Upper lobe of left lung (tissue), 6 donors: Measurements from ENCODE around the gene MELK. TPM values are rescaled to one million over a fixed set of nuclear protein-coding genes. Genes with fewer than 3 reads are reported as not detected.

ENCODE experiments used
- ATAC-seq, 2 donors: fragments of 200-7000 bp; cut with Tn5 transposase; one replicate each; pipeline ENCODE4 v1.9.1; 2022; ENCODE audit warnings: mild to moderate bottlenecking in 2 of 2, moderate library complexity in 2 of 2; ENCODE audit not compliant: low FRiP score in 2 of 2
- DNase-seq, 2 donors: peaks; one replicate each; pipeline ENCODE4 v3.0.0-alpha.2; 2019 to 2020
- H3K27ac ChIP-seq, 4 donors: fragments of 200-600 bp; sonication (generic); one replicate each; pipeline ENCODE4 v1.5.1; 2016 to 2019
- H3K27me3 ChIP-seq, 4 donors: fragments of 200-600 bp; sonication (generic); one replicate each; pipeline ENCODE4 v1.5.1; 2017 to 2019
- H3K36me3 ChIP-seq, 4 donors: fragments of 200-600 bp; sonication (generic); one replicate each; pipeline ENCODE4 v1.5.1; 2016 to 2019
- H3K4me1 ChIP-seq, 4 donors: fragments of 200-600 bp; sonication (generic); one replicate each; pipeline ENCODE4 v1.5.1; 2018 to 2019
- H3K4me3 ChIP-seq, 4 donors: fragments of 200-600 bp; sonication (generic); one replicate each; pipeline ENCODE4 v1.5.1; 2017 to 2019; ENCODE audit warnings: mild to moderate bottlenecking in 2 of 4, moderate library complexity in 1 of 4
- H3K9me3 ChIP-seq, 4 donors: fragments of 200-600 bp; sonication (generic); one replicate each; pipeline ENCODE4 v1.5.1; 2018 to 2019
- CTCF ChIP-seq, 6 experiments: fragments of 450-650 bp in 4 of 6; fragments of 200-600 bp in 2 of 6; sonication (generic) in 2 of 6; IDR thresholded peaks; one replicate each; pipeline ENCODE4 v1.5.1; 2016 to 2019; ENCODE audit warnings: antibody characterized with exemption in 6 of 6
- EP300 ChIP-seq, 4 donors: sonication (generic); formaldehyde crosslinking; IDR thresholded peaks; one replicate each; pipeline ENCODE4 v1.5.1; 2017; ENCODE audit warnings: antibody characterized with exemption in 4 of 4, control low read depth in 2 of 4
- POLR2A ChIP-seq, 4 donors: fragments of 450-650 bp; IDR thresholded peaks; one replicate each; pipeline ENCODE4 v1.5.1; 2016 to 2017; ENCODE audit warnings: antibody characterized with exemption in 4 of 4, mild to moderate bottlenecking in 2 of 4
- POLR2AphosphoS5 ChIP-seq, 2 donors: sonication (generic); formaldehyde crosslinking; IDR thresholded peaks; one replicate each; pipeline ENCODE4 v1.5.1; 2017; ENCODE audit warnings: antibody characterized with exemption in 2 of 2
- WGBS, 2 donors: methylation state at CpG; one replicate each; pipeline ENCODE4 v1.1.5; 2017 to 2018; 5-methylcytosine and 5-hydroxymethylcytosine counted together
- total RNA-seq, 6 donors: library from RNA; depleted of rRNA in 4 of 6; stranded (reverse); fragments of >200 nt in 4 of 6; gene quantifications; one replicate each; pipeline versions ENCODE4 v1.1.0 to v1.2.1, GENCODE V29; 2016 to 2021
- donor health status: DM: no; HTN: no; CAD: no; lungs with moderate emphysema.
- donor health status: DM: no; HTN: yes; CAD: no; lungs with severe emphysema.

The MELK gene
- total RNA-seq, 6 donors from 2014 or later = 0.55 to 4.0 (median 2.0) TPM; not detected in 1

DNA sequence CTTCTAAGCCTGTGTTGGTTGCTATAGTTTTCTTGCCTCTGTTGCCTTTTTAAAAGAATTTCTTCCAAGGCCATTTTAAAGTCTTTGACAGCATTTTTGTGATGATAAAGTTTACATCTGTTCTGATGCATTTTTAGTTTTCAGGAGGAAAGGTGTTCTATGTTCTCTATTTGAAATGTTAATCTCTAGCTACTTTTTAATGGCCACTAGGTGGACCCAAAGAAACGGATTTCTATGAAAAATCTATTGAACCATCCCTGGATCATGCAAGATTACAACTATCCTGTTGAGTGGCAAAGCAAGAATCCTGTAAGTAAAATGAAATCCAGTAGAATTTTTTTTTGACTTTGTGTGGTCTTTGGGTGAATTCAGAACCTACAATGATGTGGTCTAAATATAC lies 60.2 kb downstream of the MELK start:
- Histone ChIP-seq H3K4me3 (no peak overlapping the region), H3K9me3 (no peaks in the 10 kb centered on the region), H3K27me3 (no peaks in the 10 kb centered on the region), H3K36me3 (no peaks in the 10 kb centered on the region), H3K27ac (no peak overlapping the region), H3K4me1 (no peaks in the 10 kb centered on the region)
- TF ChIP-seq POLR2AphosphoS5 (IDR thresholded peaks at IDR 0.05) = no peak
- TF ChIP-seq CTCF (IDR thresholded peaks at IDR 0.05) = peak in 4 of 6 experiments; percentile 21 to 39 (median 36)
- DNase-seq = no peak
- ATAC-seq = no peak
- 4 to 11% methylated on average over 1 of the region's 1 CpG for WGBS, 2 donors

- no peak for DNase-seq
- TF ChIP-seq EP300 (IDR thresholded peaks at IDR 0.05) (no peak), CTCF (IDR thresholded peaks at IDR 0.05) (no peak), POLR2AphosphoS5 (IDR thresholded peaks at IDR 0.05) (no peak), POLR2A (IDR thresholded peaks at IDR 0.05) (no peak)
- Histone ChIP-seq H3K27ac (no peak overlapping the region), H3K4me1 (no peaks in the 10 kb centered on the region), H3K9me3 (no peaks in the 10 kb centered on the region), H3K36me3 (no peaks in the 10 kb centered on the region), H3K27me3 (no peaks in the 10 kb centered on the region), H3K4me3 (no peak overlapping the region)
- ATAC-seq = no peak
- WGBS, 2 donors = 77 to 79% methylated on average over 2 of the region's 2 CpGs
These were observed 65.0 kb downstream of the MELK start for GRCh38 chr9:36637491-36638270.

DNA sequence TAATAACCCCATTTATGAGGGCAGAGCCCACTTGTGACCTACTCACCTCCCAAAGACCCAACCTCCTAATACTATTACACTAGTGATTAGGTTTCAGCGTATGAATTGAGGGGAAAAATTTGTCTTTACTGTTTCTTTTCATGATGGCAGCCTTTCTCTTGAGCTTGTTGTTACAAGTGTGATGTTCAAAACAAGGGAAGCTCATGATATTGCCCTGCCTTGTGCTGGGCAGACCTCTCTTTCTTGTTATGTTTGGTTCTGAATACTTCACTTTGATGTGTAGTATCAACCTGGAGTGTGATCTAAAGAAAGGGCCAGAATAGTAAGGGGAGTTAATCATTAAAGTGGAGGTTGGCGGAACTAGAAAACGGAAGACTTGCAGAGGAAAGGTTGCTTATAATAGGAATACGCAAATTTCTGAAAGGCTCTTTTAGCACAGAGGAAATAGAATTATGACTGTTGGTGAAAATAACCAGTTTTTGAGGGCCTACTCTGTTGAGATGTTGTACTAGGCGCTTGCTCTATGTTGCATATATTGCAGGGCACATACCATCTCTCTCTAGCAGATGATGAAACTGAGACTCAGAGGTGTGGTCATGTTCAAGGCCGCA lies 68.2 kb downstream of the MELK start:
- ATAC-seq (no peak), DNase-seq (no peak)
- Histone ChIP-seq H3K27ac (no peak overlapping the region), H3K4me3 (no peak overlapping the region), H3K4me1 (no peaks in the 10 kb centered on the region), H3K9me3 (no peaks in the 10 kb centered on the region), H3K36me3 (no peaks in the 10 kb centered on the region), H3K27me3 (no peaks in the 10 kb centered on the region)
- TF ChIP-seq EP300 (IDR thresholded peaks at IDR 0.05) (no peak), POLR2A (IDR thresholded peaks at IDR 0.05) (no peak), CTCF (IDR thresholded peaks at IDR 0.05) (no peak), POLR2AphosphoS5 (IDR thresholded peaks at IDR 0.05) (no peak)
- WGBS, 2 donors = 94 to 98% methylated on average over 6 of the region's 6 CpGs

DNA sequence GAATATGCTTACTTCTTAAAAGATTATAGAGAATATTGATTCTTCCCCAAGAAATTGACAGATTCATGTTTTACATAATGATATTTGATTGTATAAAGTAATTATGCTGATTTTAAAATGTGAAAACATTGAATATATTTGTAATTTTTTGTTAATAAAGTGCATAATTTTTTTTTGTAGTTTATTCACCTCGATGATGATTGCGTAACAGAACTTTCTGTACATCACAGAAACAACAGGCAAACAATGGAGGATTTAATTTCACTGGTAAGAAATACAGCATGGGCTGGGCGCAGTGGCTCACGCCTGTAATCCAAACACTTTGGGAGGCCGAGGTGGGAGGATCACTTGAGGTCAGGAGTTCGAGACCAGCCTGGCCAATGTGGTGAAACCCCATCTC lies 70.1 kb downstream of the MELK start:
- TF ChIP-seq POLR2A (IDR thresholded peaks at IDR 0.05) (no peak), EP300 (IDR thresholded peaks at IDR 0.05) (no peak), CTCF (IDR thresholded peaks at IDR 0.05) (no peak), POLR2AphosphoS5 (IDR thresholded peaks at IDR 0.05) (no peak)
- no peaks in the 10 kb centered on the region for H3K4me1 ChIP-seq
- 95 to 97% methylated on average over 6 of the region's 6 CpGs for WGBS, 2 donors
- no peaks in the 10 kb centered on the region for H3K27me3 ChIP-seq
- no peaks in the 10 kb centered on the region for H3K9me3 ChIP-seq
- H3K27ac ChIP-seq = no peak overlapping the region
- no peaks in the 10 kb centered on the region for H3K36me3 ChIP-seq
- DNase-seq (no peak), ATAC-seq (no peak)
- H3K4me3 ChIP-seq = no peak overlapping the region

DNA sequence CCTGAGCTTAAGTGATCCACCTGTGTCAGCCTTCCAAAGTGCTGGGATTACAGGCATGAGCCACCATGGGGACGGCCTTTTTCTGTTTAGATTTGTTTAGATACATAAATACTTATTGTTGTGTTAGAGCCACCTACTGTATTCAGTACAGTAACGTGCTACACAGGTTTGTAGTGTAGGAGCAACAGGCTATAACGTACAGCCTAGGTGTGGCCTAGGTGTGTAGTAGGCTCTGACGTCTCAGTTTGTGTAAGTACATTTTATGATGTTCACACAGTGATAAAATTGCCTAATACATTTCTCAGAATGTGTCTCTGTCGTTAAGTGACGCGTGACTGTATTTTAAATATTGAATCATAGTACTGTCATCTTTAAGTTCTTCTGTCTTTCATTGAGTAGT lies 84.1 kb downstream of the MELK start:
- Histone ChIP-seq H3K27ac (no peak overlapping the region), H3K9me3 (no peaks in the 10 kb centered on the region), H3K27me3 (no peaks in the 10 kb centered on the region), H3K36me3 (no peaks in the 10 kb centered on the region), H3K4me1 (no peaks in the 10 kb centered on the region), H3K4me3 (no peak overlapping the region)
- 97% methylated on average over 7 of the region's 7 CpGs for WGBS, 2 donors
- no peak for DNase-seq
- TF ChIP-seq EP300 (IDR thresholded peaks at IDR 0.05) (no peak), CTCF (IDR thresholded peaks at IDR 0.05) (no peak), POLR2A (IDR thresholded peaks at IDR 0.05) (no peak), POLR2AphosphoS5 (IDR thresholded peaks at IDR 0.05) (no peak)
- no peak for ATAC-seq
